ENCODE data around the gene MZT2B. TPM values are rescaled to one million over a fixed set of nuclear protein-coding genes. Genes with fewer than 3 reads are reported as not detected.

Gene MZT2B
- polyA plus RNA-seq, 1 donor from 2014 or later, result 257 TPM

- Histone ChIP-seq H2AFZ (ENCODE audit: low read depth, low read length) (no peak overlapping the region), H3K27ac (ENCODE audit: low read length) (peak overlapping the region; percentile 56), H3K36me3 (ENCODE audit: insufficient read depth, low read length) (no peaks in the 10 kb centered on the region), H3K27me3 (ENCODE audit: insufficient read depth, low read depth, low read length) (no peaks in the 10 kb centered on the region), H3K9me2 (ENCODE audit: insufficient read depth, low read length) (no peaks in the 10 kb centered on the region), H3K4me2 (ENCODE audit: low read length) (no peak overlapping the region), H3K9ac (ENCODE audit: low read length) (peak overlapping the region; percentile 55), H3K9me3 (ENCODE audit: low read length) (no peaks in the 10 kb centered on the region), H3K4me3 (ENCODE audit: low read length) (peak overlapping the region; percentile 95), H3K79me2 (replicated peaks; ENCODE audit: insufficient read depth, low read length) (peaks cover 18% of the 10 kb centered on the region), H3F3A (ENCODE audit: insufficient read depth, low read length, poor library complexity, severe bottlenecking) (no peaks in the 10 kb centered on the region), H4K20me1 (ENCODE audit: insufficient read depth) (no peaks in the 10 kb centered on the region)
- TF ChIP-seq TAF1 (IDR thresholded peaks at IDR 0.05; ENCODE audit: low read depth) (no peak), CTCF (IDR thresholded peaks at IDR 0.05; ENCODE audit: poor library complexity, severe bottlenecking) (no peak), SMC3 (conservative IDR thresholded peaks at IDR 0.05; ENCODE audit: poor library complexity) (no peak), EZH2 (IDR thresholded peaks at IDR 0.05; ENCODE audit: borderline replicate concordance, insufficient read depth, low read length, poor library complexity, severe bottlenecking) (no peak), RAD21 (conservative IDR thresholded peaks at IDR 0.05) (no peak), REST (IDR thresholded peaks at IDR 0.05; ENCODE audit: borderline replicate concordance) (no peak), MXI1 (conservative IDR thresholded peaks at IDR 0.05; ENCODE audit: poor library complexity, severe bottlenecking) (no peak), POLR2AphosphoS5 (IDR thresholded peaks at IDR 0.05) (no peak), EP300 (conservative IDR thresholded peaks at IDR 0.05; ENCODE audit: poor library complexity, severe bottlenecking) (no peak)
These were observed 1.7 kb downstream of the MZT2B start for GRCh38 chr2:130183512-130184373.

- Histone ChIP-seq H3K4me2 (ENCODE audit: low read length) (no peak overlapping the region), H3K4me3 (ENCODE audit: low read length) (no peak overlapping the region), H3K27me3 (ENCODE audit: insufficient read depth, low read depth, low read length) (no peaks in the 10 kb centered on the region), H3K9me3 (ENCODE audit: low read length) (no peaks in the 10 kb centered on the region), H3K9ac (ENCODE audit: low read length) (no peak overlapping the region), H3K9me2 (ENCODE audit: insufficient read depth, low read length) (no peaks in the 10 kb centered on the region), H3F3A (ENCODE audit: insufficient read depth, low read length, poor library complexity, severe bottlenecking) (no peaks in the 10 kb centered on the region), H3K36me3 (ENCODE audit: insufficient read depth, low read length) (no peaks in the 10 kb centered on the region), H3K27ac (ENCODE audit: low read length) (no peak overlapping the region), H2AFZ (ENCODE audit: low read depth, low read length) (no peak overlapping the region), H3K79me2 (replicated peaks; ENCODE audit: insufficient read depth, low read length) (peaks cover 8% of the 10 kb centered on the region), H4K20me1 (ENCODE audit: insufficient read depth) (no peaks in the 10 kb centered on the region)
- no peak for TF ChIP-seq TAF1 (IDR thresholded peaks at IDR 0.05; ENCODE audit: low read depth)
- no peak for TF ChIP-seq RAD21 (conservative IDR thresholded peaks at IDR 0.05)
- no peak for TF ChIP-seq REST (IDR thresholded peaks at IDR 0.05; ENCODE audit: borderline replicate concordance)
- no peak for TF ChIP-seq EZH2 (IDR thresholded peaks at IDR 0.05; ENCODE audit: borderline replicate concordance, insufficient read depth, low read length, poor library complexity, severe bottlenecking)
- TF ChIP-seq SMC3 (conservative IDR thresholded peaks at IDR 0.05; ENCODE audit: poor library complexity), result no peak
- TF ChIP-seq POLR2AphosphoS5 (IDR thresholded peaks at IDR 0.05), result no peak
- TF ChIP-seq CTCF (IDR thresholded peaks at IDR 0.05; ENCODE audit: poor library complexity, severe bottlenecking), result no peak
- no peak for TF ChIP-seq EP300 (conservative IDR thresholded peaks at IDR 0.05; ENCODE audit: poor library complexity, severe bottlenecking)
- no peak for TF ChIP-seq MXI1 (conservative IDR thresholded peaks at IDR 0.05; ENCODE audit: poor library complexity, severe bottlenecking)
These were observed 3.4 kb downstream of the MZT2B start for GRCh38 chr2:130185436-130185835.
